ENCODE results near the gene TMEM232.

The TMEM232 gene

DNA sequence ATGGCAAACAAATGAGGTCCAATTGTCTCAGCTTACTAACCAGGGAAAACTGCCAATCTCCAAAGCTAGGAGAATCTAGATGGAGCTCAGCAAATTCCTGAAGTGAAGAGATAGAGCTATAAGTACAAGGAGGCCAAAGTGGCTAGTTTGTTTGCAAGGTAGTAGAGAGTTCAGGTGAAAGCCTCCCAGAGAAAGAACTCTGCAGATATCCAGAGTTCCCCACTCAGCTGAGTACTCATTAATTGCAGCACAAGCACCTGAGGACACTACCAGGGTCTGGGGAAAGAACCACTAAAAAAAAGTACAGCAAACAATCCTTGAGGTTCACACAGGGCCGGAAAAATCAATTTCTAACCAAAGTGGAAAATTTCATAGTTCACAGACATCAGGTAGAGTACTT lies 250.9 kb downstream of the TMEM232 start:
- H3K27ac ChIP-seq (replicated peaks), result no peak overlapping the region
- DNase-seq (ENCODE audit: low read depth in 1 of 2, low spot score in 1 of 2), result no peak
- no peak for TF ChIP-seq GABPA (IDR thresholded peaks at IDR 0.05; ENCODE audit: low read depth)
- TF ChIP-seq SPI1 (IDR thresholded peaks at IDR 0.05; ENCODE audit: borderline replicate concordance, low read depth), result no peak
- no peak for TF ChIP-seq CTCF (IDR thresholded peaks at IDR 0.05; ENCODE audit: insufficient read depth, low read length)
- TF ChIP-seq POLR2AphosphoS5 (IDR thresholded peaks at IDR 0.05; ENCODE audit: low read depth), result no peak
- no peak for TF ChIP-seq REST (IDR thresholded peaks at IDR 0.05; ENCODE audit: insufficient replicate concordance, low read depth)
- H3K27me3 ChIP-seq (ENCODE audit: insufficient read depth, poor library complexity, severe bottlenecking), result no peaks in the 10 kb centered on the region
- H3K4me3 ChIP-seq (replicated peaks; ENCODE audit: insufficient read depth, low read length), result no peak overlapping the region

DNA sequence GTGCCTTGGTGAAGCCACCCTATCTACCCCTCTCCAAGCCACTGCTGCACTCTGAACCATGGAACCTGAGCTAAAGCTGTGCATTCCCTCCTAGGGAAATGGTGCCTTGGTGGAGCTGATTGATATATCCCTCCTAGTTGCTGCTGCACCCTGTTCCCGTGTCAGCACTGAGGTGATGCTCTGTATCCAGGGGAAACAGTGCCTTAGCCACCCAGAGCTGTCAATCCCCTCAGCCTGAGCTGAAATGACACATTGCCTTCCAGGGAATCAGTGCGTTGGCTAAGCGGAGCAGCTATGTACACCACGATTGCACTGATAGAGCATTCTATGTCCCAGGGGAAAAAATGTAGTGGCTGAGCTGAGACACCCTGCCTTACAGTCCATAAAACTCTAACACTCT lies 257.0 kb downstream of the TMEM232 start:
- no peak overlapping the region for H3K27ac ChIP-seq (replicated peaks)
- H3K4me3 ChIP-seq (replicated peaks; ENCODE audit: insufficient read depth, low read length), result no peak overlapping the region
- TF ChIP-seq SPI1 (IDR thresholded peaks at IDR 0.05; ENCODE audit: borderline replicate concordance, low read depth) (no peak), GABPA (IDR thresholded peaks at IDR 0.05; ENCODE audit: low read depth) (no peak), CTCF (IDR thresholded peaks at IDR 0.05; ENCODE audit: insufficient read depth, low read length) (no peak), REST (IDR thresholded peaks at IDR 0.05; ENCODE audit: insufficient replicate concordance, low read depth) (no peak), POLR2AphosphoS5 (IDR thresholded peaks at IDR 0.05; ENCODE audit: low read depth) (no peak)
- no peak for DNase-seq (ENCODE audit: low read depth in 1 of 2, low spot score in 1 of 2)
- H3K27me3 ChIP-seq (ENCODE audit: insufficient read depth, poor library complexity, severe bottlenecking), result no peaks in the 10 kb centered on the region

- Histone ChIP-seq H3K4me3 (replicated peaks; ENCODE audit: insufficient read depth, low read length) (no peak overlapping the region), H3K27ac (replicated peaks) (no peak overlapping the region), H3K27me3 (ENCODE audit: insufficient read depth, poor library complexity, severe bottlenecking) (no peaks in the 10 kb centered on the region)
- DNase-seq (ENCODE audit: low read depth in 1 of 2, low spot score in 1 of 2), result no peak
- TF ChIP-seq REST (IDR thresholded peaks at IDR 0.05; ENCODE audit: insufficient replicate concordance, low read depth) (no peak), CTCF (IDR thresholded peaks at IDR 0.05; ENCODE audit: insufficient read depth, low read length) (no peak), SPI1 (IDR thresholded peaks at IDR 0.05; ENCODE audit: borderline replicate concordance, low read depth) (no peak), POLR2AphosphoS5 (IDR thresholded peaks at IDR 0.05; ENCODE audit: low read depth) (no peak), GABPA (IDR thresholded peaks at IDR 0.05; ENCODE audit: low read depth) (no peak)
Observed at GRCh38 chr5:110463106-110463505, 263.4 kb downstream of the TMEM232 start.

Measured in HL-60 (cell line).